ENCODE data around the gene SLC39A1. TPM values are rescaled to one million over a fixed set of nuclear protein-coding genes. Genes with fewer than 3 reads are reported as not detected.

The SLC39A1 gene
- total and polyA plus RNA-seq, 2 experiments from 2014 or later = 87.3 to 220 TPM

DNA sequence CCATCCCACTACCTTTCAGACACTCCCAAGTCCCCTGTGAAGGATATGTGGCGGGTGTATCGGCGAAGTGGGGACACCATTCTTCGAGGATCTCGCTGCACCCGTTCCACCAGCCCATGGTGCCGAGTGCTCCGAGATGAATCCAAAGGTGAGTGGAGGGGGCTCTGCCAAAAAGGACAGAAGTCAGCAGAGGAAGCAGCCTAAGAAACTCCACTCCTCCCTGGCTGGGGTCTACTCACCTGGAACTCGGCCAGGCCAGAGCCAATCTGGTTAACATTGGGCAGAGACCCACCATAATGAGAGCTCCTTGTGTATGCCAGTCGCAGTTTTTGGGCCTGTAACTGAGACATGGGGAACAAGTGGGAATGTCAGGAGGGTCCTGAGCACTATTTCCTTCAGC is 8.5 kb downstream of the SLC39A1 start:
- Mint-ChIP-seq H3K9me3 (peaks cover 3% of the 10 kb centered on the region; the same call in 2 of the 3 replicates), H3K4me1 (peaks cover 26% of the 10 kb centered on the region), H3K4me3 (no peak overlapping the region), H3K27me3 (ENCODE audit: insufficient read depth, low read depth, poor library complexity) (peaks cover 24% of the 10 kb centered on the region), H3K27ac (no peak overlapping the region), H3K36me3 (ENCODE audit: low read depth) (peaks cover 41% of the 10 kb centered on the region)
- Histone ChIP-seq H3K27me3 (ENCODE audit: insufficient read depth) (no peaks in the 10 kb centered on the region), H3F3A (replicated peaks; ENCODE audit: low read depth) (peaks cover 14% of the 10 kb centered on the region), H2AFZ (no peak overlapping the region), H3K36me3 (ENCODE audit: insufficient read depth) (peaks cover 7% of the 10 kb centered on the region; the same call in 1 of the 2 replicates), H3K4me2 (no peak overlapping the region), H3K27ac (ENCODE audit: low read depth) (no peak overlapping the region), H3K4me3 (no peak overlapping the region), H4K20me1 (replicated peaks; ENCODE audit: insufficient read depth) (peaks cover 34% of the 10 kb centered on the region), H3K9me2 (ENCODE audit: insufficient read depth) (no peaks in the 10 kb centered on the region), H3K79me2 (replicated peaks; ENCODE audit: insufficient read depth) (peaks cover 50% of the 10 kb centered on the region), H3K4me1 (ENCODE audit: insufficient read depth) (peaks cover 11% of the 10 kb centered on the region)
- no peak for DNase-seq (ENCODE audit: low spot score)
- ATAC-seq = no peak
- no peak for TF ChIP-seq ZNF114 (CRISPR knock-in tag; IDR thresholded peaks at IDR 0.05)
- TF ChIP-seq, protein P1, sequence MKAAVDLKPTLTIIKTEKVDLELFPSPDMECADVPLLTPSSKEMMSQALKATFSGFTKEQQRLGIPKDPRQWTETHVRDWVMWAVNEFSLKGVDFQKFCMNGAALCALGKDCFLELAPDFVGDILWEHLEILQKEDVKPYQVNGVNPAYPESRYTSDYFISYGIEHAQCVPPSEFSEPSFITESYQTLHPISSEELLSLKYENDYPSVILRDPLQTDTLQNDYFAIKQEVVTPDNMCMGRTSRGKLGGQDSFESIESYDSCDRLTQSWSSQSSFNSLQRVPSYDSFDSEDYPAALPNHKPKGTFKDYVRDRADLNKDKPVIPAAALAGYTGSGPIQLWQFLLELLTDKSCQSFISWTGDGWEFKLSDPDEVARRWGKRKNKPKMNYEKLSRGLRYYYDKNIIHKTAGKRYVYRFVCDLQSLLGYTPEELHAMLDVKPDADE (IDR thresholded peaks at IDR 0.05) = no peak
- no peak for TF ChIP-seq CREB1 (CRISPR knock-in tag; IDR thresholded peaks at IDR 0.05; ENCODE audit: low read depth)
- no peak for TF ChIP-seq ZNF331 (CRISPR knock-in tag; IDR thresholded peaks at IDR 0.05; ENCODE audit: low read depth)
- TF ChIP-seq, protein P2, sequence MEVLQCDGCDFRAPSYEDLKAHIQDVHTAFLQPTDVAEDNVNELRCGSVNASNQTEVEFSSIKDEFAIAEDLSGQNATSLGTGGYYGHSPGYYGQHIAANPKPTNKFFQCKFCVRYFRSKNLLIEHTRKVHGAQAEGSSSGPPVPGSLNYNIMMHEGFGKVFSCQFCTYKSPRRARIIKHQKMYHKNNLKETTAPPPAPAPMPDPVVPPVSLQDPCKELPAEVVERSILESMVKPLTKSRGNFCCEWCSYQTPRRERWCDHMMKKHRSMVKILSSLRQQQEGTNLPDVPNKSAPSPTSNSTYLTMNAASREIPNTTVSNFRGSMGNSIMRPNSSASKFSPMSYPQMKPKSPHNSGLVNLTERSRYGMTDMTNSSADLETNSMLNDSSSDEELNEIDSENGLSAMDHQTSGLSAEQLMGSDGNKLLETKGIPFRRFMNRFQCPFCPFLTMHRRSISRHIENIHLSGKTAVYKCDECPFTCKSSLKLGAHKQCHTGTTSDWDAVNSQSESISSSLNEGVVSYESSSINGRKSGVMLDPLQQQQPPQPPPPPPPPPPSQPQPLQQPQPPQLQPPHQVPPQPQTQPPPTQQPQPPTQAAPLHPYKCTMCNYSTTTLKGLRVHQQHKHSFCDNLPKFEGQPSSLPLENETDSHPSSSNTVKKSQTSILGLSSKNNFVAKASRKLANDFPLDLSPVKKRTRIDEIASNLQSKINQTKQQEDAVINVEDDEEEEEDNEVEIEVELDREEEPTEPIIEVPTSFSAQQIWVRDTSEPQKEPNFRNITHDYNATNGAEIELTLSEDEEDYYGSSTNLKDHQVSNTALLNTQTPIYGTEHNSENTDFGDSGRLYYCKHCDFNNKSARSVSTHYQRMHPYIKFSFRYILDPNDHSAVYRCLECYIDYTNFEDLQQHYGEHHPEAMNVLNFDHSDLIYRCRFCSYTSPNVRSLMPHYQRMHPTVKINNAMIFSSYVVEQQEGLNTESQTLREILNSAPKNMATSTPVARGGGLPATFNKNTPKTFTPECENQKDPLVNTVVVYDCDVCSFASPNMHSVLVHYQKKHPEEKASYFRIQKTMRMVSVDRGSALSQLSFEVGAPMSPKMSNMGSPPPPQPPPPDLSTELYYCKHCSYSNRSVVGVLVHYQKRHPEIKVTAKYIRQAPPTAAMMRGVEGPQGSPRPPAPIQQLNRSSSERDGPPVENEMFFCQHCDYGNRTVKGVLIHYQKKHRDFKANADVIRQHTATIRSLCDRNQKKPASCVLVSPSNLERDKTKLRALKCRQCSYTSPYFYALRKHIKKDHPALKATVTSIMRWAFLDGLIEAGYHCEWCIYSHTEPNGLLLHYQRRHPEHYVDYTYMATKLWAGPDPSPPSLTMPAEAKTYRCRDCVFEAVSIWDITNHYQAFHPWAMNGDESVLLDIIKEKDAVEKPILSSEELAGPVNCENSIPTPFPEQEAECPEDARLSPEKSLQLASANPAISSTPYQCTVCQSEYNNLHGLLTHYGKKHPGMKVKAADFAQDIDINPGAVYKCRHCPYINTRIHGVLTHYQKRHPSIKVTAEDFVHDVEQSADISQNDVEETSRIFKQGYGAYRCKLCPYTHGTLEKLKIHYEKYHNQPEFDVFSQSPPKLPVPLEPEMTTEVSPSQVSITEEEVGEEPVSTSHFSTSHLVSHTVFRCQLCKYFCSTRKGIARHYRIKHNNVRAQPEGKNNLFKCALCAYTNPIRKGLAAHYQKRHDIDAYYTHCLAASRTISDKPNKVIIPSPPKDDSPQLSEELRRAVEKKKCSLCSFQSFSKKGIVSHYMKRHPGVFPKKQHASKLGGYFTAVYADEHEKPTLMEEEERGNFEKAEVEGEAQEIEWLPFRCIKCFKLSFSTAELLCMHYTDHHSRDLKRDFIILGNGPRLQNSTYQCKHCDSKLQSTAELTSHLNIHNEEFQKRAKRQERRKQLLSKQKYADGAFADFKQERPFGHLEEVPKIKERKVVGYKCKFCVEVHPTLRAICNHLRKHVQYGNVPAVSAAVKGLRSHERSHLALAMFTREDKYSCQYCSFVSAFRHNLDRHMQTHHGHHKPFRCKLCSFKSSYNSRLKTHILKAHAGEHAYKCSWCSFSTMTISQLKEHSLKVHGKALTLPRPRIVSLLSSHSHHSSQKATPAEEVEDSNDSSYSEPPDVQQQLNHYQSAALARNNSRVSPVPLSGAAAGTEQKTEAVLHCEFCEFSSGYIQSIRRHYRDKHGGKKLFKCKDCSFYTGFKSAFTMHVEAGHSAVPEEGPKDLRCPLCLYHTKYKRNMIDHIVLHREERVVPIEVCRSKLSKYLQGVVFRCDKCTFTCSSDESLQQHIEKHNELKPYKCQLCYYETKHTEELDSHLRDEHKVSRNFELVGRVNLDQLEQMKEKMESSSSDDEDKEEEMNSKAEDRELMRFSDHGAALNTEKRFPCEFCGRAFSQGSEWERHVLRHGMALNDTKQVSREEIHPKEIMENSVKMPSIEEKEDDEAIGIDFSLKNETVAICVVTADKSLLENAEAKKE (CRISPR knock-in tag; IDR thresholded peaks at IDR 0.05) = no peak
